GM19468 (cell line): ENCODE measurements around the gene DNPEP.
"Not testable (repeated sequence)": the region's sequence is repeated elsewhere in the genome, so short reads cannot be mapped to it uniquely, and the experiment has no call there.

Experiments used
- ATAC-seq: cut with Tn5 transposase; IDR thresholded peaks from one replicate; pipeline ENCODE4 v1.9.1; 2021; ENCODE audit warnings: mild to moderate bottlenecking, moderate library complexity, moderate number of reproducible peaks; ENCODE audit not compliant: unreplicated experiment; ENCODE audit errors: extremely low read depth

DNPEP gene

DNA sequence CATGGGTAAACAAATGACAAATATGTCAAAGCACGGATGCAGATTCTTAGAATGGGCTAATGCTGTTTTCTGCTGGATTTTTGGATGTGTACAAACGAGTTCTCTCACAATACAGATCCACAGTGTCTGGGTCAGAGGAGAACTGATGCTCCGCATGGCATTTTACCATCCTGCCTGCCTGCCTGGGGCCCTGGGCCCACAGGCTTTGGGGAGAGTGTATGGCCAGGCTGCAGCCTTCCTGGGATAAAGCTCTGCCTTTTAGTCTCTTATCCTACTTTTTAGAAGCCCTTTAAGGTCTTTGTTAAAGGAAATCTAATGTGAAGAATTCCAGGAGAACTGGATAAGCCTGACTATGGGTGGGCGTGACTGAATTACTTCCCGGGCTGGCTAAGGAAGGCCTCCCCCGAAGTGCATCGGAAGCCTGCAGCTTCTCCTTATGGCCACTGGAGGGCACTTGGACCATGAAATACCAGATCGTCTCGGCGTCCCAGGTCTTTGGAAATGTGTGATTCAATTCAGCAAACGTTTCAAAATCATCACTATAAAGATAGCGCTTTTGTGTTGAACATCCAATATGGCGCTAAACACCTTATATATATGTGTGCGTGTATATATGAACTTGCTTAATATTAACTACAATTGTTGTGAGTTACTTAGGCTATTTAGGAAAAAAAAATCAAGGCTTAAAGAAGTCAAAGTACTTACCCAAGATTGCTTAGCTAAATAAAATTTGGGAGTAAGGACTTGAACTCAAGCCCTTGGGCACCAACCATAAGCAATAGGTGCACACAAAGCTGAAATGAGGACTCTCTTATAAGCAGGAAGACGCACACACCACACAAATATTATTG is 15.2 kb upstream of the DNPEP start:
- no peak for ATAC-seq

DNA sequence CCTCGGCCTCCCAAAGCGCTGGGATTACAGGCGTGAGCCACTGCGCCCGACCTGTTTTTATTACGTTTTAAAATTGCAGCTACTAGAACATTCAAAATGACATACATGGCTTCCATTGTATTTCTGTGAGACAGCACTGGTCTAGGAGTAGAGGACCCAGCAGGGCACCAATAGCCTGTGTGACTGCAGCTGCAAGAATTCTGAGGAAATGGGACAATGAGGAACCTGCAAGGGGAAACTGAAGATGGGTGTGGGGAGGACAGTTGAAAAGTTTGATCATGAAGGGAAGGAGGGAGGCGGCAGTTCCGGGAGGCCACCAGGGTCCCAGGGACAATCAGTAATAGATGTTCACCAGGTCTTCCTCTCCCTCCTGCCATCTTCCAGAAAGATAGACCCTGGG is 13.9 kb upstream of the DNPEP start:
- no peak for ATAC-seq

DNA sequence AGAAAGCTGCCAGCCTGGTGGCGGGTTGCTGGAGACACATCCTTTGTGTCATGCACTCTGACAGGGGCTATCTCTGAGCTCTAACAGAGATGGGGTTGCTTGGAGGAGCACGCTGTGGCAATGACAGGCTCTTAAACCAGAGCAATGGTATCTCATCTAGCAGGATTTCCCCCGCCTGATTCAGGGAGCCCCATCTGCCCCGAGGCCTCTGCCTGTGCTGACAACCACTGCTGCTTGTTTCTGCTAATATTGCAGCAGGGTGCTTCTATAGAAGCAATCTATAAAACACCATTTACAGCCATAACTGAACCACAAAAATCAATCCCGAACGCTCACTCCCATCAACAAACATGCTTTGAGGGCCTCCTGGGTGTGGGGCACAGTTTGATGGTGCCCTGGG is 12.8 kb upstream of the DNPEP start:
- no peak for ATAC-seq

DNA sequence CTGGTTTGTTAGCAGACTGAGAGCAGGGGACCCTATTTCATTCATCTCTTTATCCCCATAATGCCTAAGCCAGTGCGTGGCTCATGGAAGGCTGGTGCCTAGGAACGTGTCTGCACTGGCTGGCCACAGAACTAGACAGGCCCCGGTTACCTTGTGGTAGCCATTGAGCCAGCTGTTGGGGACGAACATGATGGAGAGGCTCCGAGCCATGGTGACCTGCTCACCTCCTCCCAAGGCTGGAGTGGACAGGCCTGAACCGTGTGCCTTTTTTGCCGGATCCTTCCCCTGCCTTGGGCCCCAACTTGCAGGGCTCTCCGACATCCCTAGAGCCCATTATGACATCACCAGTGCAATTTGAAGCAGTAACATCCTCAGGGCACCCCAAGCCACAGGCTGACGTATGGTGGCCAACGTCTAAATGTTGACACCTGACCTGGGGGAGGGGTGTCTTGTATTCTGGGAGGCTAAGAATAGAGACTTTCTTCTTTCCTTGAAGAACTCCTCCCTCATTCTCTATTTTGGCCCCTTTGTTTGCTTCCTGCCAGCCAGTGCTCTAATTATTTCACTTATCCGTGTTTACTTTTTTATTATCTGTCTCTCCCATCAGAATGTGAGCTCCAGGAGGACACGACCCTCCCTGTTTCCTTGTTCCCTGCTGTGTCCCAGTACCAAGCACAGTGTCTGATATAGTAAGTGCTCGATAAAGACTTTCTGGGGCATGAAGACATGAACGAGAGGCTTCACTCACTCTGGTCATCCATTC is 12.2 kb upstream of the DNPEP start:
- ATAC-seq, result no peak

DNA sequence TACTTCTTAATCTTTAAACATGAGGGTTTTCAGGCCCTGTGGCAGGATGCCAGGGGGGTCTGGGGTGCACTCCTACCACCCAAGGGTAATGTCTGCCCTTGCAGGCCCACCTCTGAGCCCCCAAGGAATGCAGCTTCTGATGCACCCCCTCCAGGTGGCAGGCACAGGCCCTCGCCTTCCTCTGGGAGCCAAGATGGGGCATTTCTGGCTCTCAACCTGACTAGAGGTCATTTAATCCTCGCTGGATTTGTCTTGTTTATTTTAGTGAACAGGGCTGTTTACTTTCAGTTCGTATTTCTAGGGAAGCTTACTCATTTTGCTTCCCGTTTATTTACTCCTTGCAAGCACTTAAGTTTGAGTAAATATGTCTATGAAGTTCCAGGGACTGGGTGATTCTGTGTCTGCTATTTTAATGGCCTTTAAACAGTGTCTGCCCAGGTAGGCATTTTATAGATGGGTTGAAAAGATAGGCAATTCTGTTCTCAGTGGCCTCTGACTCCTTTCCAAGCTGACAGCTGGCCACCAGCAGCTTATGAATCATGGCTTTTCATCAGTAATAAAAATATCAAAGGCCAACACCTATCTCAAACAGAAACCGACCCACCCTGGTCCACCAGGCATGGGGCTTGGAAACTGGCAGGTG is 11.1 kb upstream of the DNPEP start:
- ATAC-seq, result no peak

DNA sequence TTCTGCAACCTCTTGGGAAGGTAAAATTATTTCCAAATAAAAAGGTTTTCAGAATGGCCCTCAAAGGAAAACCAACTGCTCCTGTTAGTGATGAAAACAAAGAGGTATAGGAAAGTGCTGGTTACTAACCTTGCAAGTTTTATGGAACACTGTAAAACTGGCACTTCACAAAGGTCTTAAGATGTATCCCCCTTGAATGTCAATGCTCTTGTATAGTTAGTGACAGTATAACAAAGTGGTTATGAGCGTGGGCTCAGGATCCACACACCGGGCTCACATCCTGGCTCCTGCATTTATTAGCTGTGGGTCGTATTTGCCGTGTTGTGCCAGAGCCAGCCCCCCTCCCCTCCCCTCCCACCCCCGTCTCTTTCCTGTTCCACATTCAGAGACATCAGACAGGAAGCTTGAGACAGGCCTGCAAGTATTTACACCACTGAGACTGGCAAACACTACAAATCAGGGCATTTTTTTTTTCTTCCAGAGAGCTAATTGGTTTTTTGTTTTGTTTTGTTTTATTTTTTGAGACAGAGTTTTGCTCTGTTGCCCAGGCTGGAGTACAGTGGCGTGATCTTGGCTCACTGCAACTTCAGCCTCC is 9.2 kb upstream of the DNPEP start:
- ATAC-seq, result no peak

DNA sequence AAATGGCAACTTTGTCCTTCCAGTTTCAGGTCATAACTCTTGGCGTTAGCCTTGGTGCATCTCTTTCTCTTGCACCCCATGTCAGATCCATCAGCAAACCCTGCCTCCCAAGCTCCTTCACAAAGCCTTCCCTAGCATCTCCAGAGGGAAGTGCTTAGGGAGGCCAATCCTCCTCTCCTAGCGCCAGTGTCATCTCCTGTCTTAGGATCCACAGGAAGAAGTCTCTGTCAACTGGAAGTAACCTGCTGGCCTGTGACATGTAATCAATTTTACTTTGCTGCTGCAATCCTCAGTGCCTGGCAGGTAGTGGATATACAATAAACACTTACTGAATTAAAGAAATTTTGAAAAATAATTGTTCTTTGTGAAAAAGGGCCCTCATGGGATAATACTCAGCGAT is 7.9 kb upstream of the DNPEP start:
- ATAC-seq, result no peak

DNA sequence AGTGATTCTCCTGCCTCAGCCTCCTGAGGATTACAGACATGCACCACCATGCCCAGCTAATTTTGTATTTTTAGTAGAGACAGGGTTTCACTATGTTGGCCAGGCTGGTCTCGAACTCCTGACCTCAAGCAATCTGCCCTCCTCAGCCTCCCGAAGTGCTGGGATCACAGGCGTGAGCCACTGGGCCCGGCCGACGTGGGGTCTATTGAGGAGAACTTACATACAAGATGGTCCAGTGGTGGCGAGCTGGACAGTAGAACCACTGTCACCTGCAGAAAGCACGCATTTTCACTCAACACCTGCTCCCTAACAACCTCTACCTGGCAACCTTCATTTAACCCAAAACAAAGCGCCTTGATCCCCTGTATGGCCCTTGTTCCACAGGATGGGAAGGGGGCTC is 7.3 kb upstream of the DNPEP start:
- ATAC-seq, result not testable (repeated sequence)

DNA sequence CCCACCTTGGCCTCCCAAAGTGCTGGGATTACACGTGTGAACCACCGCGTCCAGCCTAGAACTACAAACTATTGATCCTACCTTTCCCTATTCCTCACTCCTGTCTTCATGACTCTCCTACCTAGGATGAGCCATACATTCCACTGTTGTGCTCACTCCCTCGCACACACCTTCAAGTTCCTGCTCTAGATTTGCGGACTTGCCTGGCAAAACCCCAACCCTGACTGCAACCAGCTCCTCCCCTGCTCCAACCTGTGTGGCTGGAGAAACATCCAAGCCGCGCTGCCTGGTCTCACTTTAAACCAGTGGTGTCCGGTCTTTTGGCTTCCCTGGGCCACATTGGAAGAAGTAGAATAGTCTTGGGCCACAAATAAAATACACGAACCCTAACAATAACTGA is 5.0 kb upstream of the DNPEP start:
- ATAC-seq, result no peak

DNA sequence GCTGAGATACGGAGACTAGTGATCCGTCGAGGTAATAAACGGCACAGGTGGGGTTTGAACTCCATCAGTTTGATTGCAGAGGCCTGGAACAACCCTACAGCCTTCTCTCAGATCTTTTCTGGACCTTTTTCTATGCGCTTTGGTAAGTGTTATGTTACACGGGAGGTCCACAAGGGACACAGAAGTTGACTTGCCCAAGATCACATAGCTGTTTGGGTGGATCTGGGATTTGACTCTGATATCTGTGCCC is 1.1 kb upstream of the DNPEP start:
- ATAC-seq, result no peak

DNA sequence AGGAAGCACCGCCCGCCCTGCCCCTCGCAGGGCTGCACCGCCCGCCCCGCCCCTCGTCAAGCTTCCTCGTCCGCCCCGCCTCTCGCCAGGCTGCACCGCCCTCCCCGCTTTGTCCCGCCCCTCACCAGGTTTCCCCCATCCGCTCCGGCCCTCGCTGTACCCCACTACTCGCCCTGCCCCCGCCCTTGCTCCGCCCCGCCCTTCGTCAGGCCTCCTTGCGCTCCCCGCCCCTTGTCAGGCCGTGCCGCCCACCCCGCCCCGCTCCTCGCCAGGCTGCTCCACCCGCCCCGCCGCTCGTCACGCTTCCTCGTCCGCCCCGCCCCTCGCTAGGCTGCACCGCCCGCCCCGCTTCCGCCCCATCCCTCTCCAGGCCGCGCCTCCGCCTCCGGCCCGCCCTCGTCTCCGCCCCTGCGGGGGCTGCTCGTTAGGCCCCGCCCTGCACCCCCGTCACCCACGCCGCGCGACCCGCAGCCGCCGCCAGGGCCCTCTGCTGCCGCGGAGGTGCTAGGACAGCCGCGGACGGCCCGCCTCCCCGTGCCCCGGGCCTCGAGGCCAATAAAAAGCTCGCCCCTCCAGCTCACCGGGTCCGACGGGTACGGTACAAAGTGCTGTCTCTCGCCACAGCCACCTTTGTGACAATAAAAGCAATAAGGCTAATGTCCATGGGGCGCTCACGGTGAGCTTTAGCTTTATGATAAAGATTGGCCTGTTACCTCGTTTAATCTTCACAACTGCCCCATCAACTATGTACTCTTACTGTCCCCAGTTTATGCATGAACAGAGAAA is 602 bp upstream of the DNPEP start:
- peak; percentile 76 for ATAC-seq

DNA sequence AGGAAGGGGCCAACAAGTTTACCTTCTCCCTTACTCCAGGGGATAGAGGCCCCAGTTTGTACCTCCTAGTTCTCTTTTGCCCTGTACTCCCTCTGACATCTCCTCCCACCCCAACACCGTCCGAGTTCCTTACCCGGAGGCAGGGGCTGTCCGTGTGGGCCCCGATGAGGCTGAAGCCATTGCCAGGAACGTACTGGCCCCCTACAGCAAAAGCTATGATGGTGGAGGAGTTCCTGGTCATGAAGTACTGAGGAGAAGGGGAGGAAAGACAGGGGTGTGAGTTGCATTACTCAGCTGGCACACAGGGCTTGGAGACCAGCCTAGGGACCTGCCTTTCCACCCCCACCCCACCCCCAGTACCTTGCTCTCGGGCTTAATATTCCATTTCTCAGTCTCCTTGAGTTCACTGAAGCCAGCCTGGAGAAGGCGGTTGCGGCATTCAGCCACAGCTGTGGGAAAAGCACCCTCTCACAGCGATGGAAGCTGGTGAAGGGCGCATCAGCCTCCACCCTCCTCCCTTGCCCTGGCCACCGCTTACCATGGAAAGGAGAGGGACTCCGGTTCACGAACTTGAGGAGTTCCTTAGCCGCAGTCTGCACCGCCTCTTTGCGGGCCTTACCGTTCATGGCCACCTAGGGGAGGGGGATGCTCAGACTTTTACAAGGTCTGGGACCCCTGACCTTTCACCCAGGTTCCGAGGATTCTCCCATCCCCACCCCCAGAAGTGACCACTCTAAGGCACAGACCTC is 1.0 kb downstream of the DNPEP start:
- no peak for ATAC-seq

DNA sequence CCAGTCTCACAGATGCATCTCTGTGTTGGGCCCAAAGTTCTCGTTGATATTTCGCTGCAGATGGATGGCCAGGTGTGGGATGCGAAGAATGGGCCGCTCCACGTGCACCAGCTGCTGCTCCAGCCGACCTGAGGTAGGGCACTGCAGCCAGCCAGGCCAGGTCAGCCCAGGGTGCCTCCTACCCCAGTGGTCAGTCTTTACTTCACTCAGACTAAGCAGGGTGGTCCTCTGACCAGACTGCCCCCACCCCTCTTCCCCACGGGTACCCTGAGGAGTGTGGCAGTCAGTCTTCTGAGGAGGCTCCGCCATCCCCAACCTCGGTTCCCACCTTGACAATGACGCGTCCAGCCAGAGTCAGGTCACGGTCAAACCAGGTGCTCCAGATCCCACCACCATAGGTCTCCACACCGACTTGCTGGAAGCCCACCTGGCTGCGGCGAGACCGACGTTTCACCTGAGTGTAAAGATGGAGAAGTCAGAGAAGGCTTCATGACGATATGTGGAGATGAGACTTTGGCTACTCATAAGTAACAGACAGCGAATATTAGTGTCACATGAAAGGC is 1.7 kb downstream of the DNPEP start:
- ATAC-seq, result no peak

DNA sequence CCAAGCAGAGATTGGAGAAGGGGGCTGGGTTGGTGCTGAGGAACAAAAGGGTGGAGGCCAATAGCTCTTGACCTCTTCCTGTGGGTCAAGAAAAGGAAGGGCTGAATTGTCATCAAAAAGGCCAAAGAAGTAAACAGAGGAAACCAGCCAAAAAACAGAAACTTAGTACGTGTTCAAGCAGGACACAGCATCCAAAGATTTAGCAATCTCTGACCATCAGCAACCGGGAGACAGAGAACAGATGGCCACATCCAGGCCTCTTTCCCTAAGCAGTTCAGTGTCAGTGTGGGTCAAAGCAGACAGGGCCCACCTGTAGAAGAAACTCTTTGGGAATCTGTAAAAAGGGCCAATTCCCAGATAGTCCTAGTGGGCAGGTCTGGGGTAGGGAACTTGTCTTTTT is 2.9 kb downstream of the DNPEP start:
- ATAC-seq, result no peak

DNA sequence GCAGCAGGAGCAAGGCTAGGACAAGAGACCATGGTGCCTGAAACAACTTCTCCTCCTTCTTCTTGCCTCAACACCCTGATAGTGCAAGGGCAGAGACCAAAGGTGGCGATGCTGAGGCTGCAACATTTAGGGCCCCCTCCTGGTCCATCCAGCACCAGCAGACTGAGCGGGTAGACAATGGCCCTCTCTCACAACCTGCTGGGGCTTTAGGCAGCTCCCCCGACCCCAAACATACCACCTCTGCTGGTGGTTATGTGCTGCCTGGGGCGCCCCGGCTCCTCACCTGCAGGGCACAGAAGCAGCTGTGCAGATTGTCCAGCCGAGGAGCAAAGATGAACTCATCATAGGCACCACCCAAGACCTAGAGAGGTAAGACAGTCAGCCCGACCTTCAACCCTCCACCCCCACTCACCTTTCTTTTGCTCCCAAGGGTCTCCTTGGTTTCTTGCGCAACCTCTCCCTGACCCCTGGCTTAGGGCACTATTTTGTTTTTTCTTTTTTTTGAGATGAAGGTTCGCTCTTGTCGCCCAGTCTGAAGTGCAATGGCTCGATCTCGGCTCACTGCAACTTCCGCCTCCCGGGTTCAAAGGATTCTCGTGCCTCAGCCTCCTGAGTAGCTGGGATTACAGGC is 3.5 kb downstream of the DNPEP start:
- no peak for ATAC-seq

DNA sequence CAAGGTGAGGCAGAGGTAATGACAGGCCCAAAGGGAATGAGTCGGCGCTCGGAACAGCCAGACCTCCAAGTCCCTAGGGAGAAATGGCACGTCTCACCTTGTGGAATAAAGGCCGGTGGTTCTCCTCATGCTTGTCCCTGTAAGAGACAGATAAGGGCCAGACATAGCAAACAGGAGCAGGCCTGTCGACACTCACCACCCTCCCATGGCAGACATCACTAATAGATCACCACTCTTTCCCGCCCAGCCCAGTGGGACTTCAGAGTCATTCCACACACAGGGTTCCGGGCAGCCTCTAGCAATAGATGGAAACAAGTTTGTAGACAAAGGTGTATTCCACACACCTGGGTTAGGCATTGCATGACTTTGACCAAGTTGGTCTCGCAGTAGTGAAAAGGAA is 6.3 kb downstream of the DNPEP start:
- no peak for ATAC-seq

DNA sequence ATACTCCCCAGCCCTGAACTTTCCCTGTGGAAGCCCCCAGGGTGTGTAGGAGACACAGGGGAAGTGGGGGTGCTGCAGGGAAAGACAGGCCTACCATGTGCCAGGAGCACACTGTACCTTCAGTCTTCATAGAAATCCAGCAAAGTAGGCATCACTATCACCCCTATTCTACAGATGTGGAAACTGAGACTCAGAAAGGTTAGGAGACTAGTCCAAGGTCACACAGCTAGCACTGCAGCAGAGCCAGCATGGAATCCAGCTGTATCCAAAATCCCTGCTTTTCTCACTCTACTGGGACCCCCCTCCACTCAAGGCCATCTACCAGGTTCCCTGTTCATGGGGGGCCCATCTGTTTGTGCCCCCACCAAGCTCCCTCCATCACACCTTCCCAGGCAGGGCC is 6.8 kb downstream of the DNPEP start:
- ATAC-seq, result no peak

DNA sequence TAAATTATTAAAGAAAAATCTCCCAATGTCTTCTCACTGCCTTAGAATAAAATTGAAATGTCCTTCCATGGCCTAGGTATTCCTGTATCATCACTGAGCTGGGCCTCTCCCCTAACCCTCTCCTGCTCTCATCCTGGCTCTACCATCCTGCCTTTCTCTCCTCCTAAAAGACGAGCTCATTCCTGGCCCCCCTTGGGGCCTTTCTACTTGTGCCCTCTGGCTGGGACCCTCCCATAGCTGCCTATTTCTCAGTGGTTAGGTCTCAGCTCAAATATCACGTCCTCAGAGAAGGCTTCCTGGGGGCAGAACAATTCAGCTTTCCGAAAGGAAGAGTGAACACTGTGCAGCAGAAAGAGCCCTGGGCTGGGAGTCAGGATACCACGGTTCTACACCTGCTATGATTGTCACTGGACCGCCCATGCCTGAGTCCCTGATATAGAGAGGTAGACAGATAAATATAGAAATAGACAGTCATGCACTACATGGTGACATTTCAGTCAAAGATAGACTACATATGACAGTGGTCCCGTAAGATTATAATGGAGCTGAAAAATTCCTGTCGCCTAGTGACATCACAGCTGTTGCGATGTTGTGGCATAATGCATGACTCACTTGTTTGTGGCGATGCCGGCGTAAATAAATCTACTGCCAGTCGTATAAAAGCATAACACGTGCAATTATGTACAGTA is 9.4 kb downstream of the DNPEP start:
- ATAC-seq, result no peak
